ENCODE results near the gene PTPRN2. TPM values are rescaled to one million over a fixed set of nuclear protein-coding genes. Genes with fewer than 3 reads are reported as not detected.

The PTPRN2 gene
- total RNA-seq, 1 donor, result 0.09 TPM

GRCh38 chr7:157529768-157530560, 1057.7 kb downstream of the PTPRN2 start:
- DNase-seq (ENCODE audit: low read depth), result no peak
- TF ChIP-seq CTCF (IDR thresholded peaks at IDR 0.05; ENCODE audit: insufficient read depth, low read length), result no peak
- H3K4me3 ChIP-seq (ENCODE audit: low read depth, low read length), result no peak overlapping the region

GRCh38 chr7:157528785-157529341, 1058.8 kb downstream of the PTPRN2 start:
- no peak overlapping the region for H3K4me3 ChIP-seq (ENCODE audit: low read depth, low read length)
- no peak for TF ChIP-seq CTCF (IDR thresholded peaks at IDR 0.05; ENCODE audit: insufficient read depth, low read length)
- DNase-seq (ENCODE audit: low read depth), result no peak

- no peak for DNase-seq (ENCODE audit: low read depth)
- H3K4me3 ChIP-seq (ENCODE audit: low read depth, low read length), result no peak overlapping the region
- no peak for TF ChIP-seq CTCF (IDR thresholded peaks at IDR 0.05; ENCODE audit: insufficient read depth, low read length)
Measured at GRCh38 chr7:157527686-157528085, 1059.9 kb downstream of the PTPRN2 start.

GRCh38 chr7:157526913-157527634, 1060.5 kb downstream of the PTPRN2 start:
- H3K4me3 ChIP-seq (ENCODE audit: low read depth, low read length), result no peak overlapping the region
- no peak for TF ChIP-seq CTCF (IDR thresholded peaks at IDR 0.05; ENCODE audit: insufficient read depth, low read length)
- DNase-seq (ENCODE audit: low read depth), result no peak

GRCh38 chr7:157526005-157526912, 1061.4 kb downstream of the PTPRN2 start:
- no peak overlapping the region for H3K4me3 ChIP-seq (ENCODE audit: low read depth, low read length)
- no peak for TF ChIP-seq CTCF (IDR thresholded peaks at IDR 0.05; ENCODE audit: insufficient read depth, low read length)

GRCh38 chr7:157525491-157525915, 1062.1 kb downstream of the PTPRN2 start:
- no peak for DNase-seq (ENCODE audit: low read depth)
- no peak overlapping the region for H3K4me3 ChIP-seq (ENCODE audit: low read depth, low read length)
- TF ChIP-seq CTCF (IDR thresholded peaks at IDR 0.05; ENCODE audit: insufficient read depth, low read length), result no peak

More at GRCh38 chr7:157526005-157526912, 1061.4 kb downstream of the PTPRN2 start:
- DNase-seq (ENCODE audit: low read depth), result no peak

Data from fibroblast of the aortic adventitia (primary cell).